PC-9 (cell line): ENCODE results near the gene ERBB4. TPM values are rescaled to one million over a fixed set of nuclear protein-coding genes. Genes with fewer than 3 reads are reported as not detected.

ENCODE experiments used
- BruUV-seq: library from RNA; stranded (reverse); fragments of 400-500 nt; replicated peaks from 2 replicates; lab custom pipeline; 2021; lab: Mats Ljungman, UMichigan
- CTCF ChIA-PET: fragments of 300-600 bp; sonication (Branson Sonifier 250); formaldehyde crosslinking; loops from one replicate; lab custom pipeline; 2022; ENCODE audit warnings: antibody characterized with exemption; lab: Charles Lee
- POLR2A ChIA-PET: fragments of 300-600 bp; sonication (Branson Sonifier 250); formaldehyde crosslinking; loops from one replicate; lab custom pipeline; 2022; ENCODE audit warnings: antibody characterized with exemption; ENCODE audit not compliant: unreplicated experiment; lab: Charles Lee
- DNase-seq, 2 experiments: peaks; one replicate each; pipeline versions ENCODE4 v3.0.0 to v3.0.0-alpha.2; 2015 to 2022; ENCODE audit warnings: mixed read lengths in 1 of 2
- H2AFZ ChIP-seq: fragments of 200-600 bp; sonication (generic); 2 replicates; pipeline ENCODE4 v1.8.1; 2017; ENCODE audit warnings: antibody characterized with exemption
- H3F3A ChIP-seq: fragments of 200-600 bp; sonication (generic); 2 replicates; pipeline ENCODE4 v1.8.1; 2017; ENCODE audit warnings: antibody characterized with exemption, mild to moderate bottlenecking, low read depth; ENCODE audit not compliant: insufficient read depth
- H3K27ac ChIP-seq: fragments of 200-600 bp; sonication (generic); 2 replicates; pipeline ENCODE4 v1.6.1; 2016; ENCODE audit warnings: mixed run types
- H3K27me3 ChIP-seq: fragments of 200-600 bp; sonication (generic); 2 replicates; pipeline ENCODE4 v1.6.1; 2016; ENCODE audit warnings: low read depth, mixed run types; ENCODE audit not compliant: insufficient read depth
- H3K36me3 ChIP-seq: fragments of 200-600 bp; sonication (generic); 2 replicates; pipeline ENCODE4 v1.6.1; 2016; ENCODE audit warnings: low read depth, mixed run types
- H3K4me1 ChIP-seq: fragments of 200-600 bp; sonication (generic); replicated peaks from 2 replicates; pipeline ENCODE4 v1.6.1; 2016; ENCODE audit warnings: mixed run types; ENCODE audit not compliant: insufficient read depth
- H3K4me2 ChIP-seq: fragments of 200-600 bp; sonication (generic); 2 replicates; pipeline ENCODE4 v1.6.1; 2017; ENCODE audit warnings: mixed run types
- H3K4me3 ChIP-seq: fragments of 200-600 bp; sonication (generic); 2 replicates; pipeline ENCODE4 v1.6.1; 2016; ENCODE audit warnings: mixed run types
- H3K79me2 ChIP-seq: fragments of 200-600 bp; sonication (generic); 2 replicates; pipeline ENCODE4 v1.6.1; 2017; ENCODE audit warnings: low read depth, mixed run types
- H3K9me2 ChIP-seq: fragments of 200-600 bp; sonication (generic); 2 replicates; pipeline ENCODE4 v1.8.1; 2017; ENCODE audit warnings: mild to moderate bottlenecking; ENCODE audit not compliant: insufficient read depth
- H3K9me3 ChIP-seq: fragments of 200-600 bp; sonication (generic); 2 replicates; pipeline ENCODE4 v1.8.1; 2016; ENCODE audit warnings: low read depth; ENCODE audit not compliant: insufficient read depth
- H4K20me1 ChIP-seq: fragments of 200-600 bp; sonication (generic); 2 replicates; pipeline ENCODE4 v1.8.1; 2017; ENCODE audit not compliant: insufficient read depth
- CTCF ChIP-seq: fragments of 200-600 bp; sonication (generic); conservative IDR thresholded peaks from 2 replicates; pipeline ENCODE4 v1.6.1; 2017; ENCODE audit warnings: mixed run types, antibody characterized with exemption, mild to moderate bottlenecking, moderate library complexity
- EZH2 ChIP-seq: fragments of 200-600 bp; sonication (generic); IDR thresholded peaks from 2 replicates; pipeline ENCODE4 v1.8.0; 2017; ENCODE audit warnings: antibody characterized with exemption, low read depth
- intact Hi-C: fragments of 100-400 bp; cut with micrococcal nuclease; formaldehyde crosslinking; loops from one replicate; pipeline ENCODE4 v1.10.0; 2022; ENCODE audit not compliant: unreplicated experiment
- total RNA-seq: library from RNA; stranded (reverse); gene quantifications from 2 replicates; pipeline ENCODE4 v1.2.3, GENCODE V29; 2021

ERBB4 gene
- total RNA-seq, 1 experiment from 2014 or later = not detected

- ChIA-PET CTCF (no interaction called here), POLR2A (no interaction called here)
- no peak overlapping the region for H3K4me3 ChIP-seq
- no peaks in the 10 kb centered on the region for H3K9me3 ChIP-seq
- intact Hi-C loops = no loop called here
- no peaks in the 10 kb centered on the region for H3K27me3 ChIP-seq
- H3K79me2 ChIP-seq = no peaks in the 10 kb centered on the region
- no peaks in the 10 kb centered on the region for H3K4me1 ChIP-seq
- BruUV-seq = no TSS peak
- no peak for DNase-seq
- no peaks in the 10 kb centered on the region for H3K9me2 ChIP-seq
- no peaks in the 10 kb centered on the region for H3F3A ChIP-seq
- H4K20me1 ChIP-seq = no peaks in the 10 kb centered on the region
- TF ChIP-seq CTCF (no peak), EZH2 (no peak)
- H3K36me3 ChIP-seq = no peaks in the 10 kb centered on the region
- H2AFZ ChIP-seq = no peak overlapping the region
- H3K27ac ChIP-seq = no peak overlapping the region
- H3K4me2 ChIP-seq = no peak overlapping the region
Observed at GRCh38 chr2:212030709-212031108, 507.9 kb downstream of the ERBB4 start.

- DNase-seq = no peak
- Histone ChIP-seq H4K20me1 (no peaks in the 10 kb centered on the region), H3K4me2 (no peak overlapping the region), H3K36me3 (no peaks in the 10 kb centered on the region), H3K9me3 (no peaks in the 10 kb centered on the region), H2AFZ (no peak overlapping the region), H3K27me3 (no peaks in the 10 kb centered on the region), H3K9me2 (no peaks in the 10 kb centered on the region), H3K27ac (no peak overlapping the region), H3K79me2 (no peaks in the 10 kb centered on the region), H3K4me1 (no peaks in the 10 kb centered on the region), H3F3A (no peaks in the 10 kb centered on the region), H3K4me3 (no peak overlapping the region)
- intact Hi-C loops = no loop called here
- no TSS peak for BruUV-seq
- ChIA-PET POLR2A (no interaction called here), CTCF (no interaction called here)
- TF ChIP-seq EZH2 = no peak
Observed at GRCh38 chr2:212028798-212029394, 509.7 kb downstream of the ERBB4 start.

GRCh38 chr2:212027681-212028628 lies 510.6 kb downstream of the ERBB4 start:
- POLR2A ChIA-PET = no interaction called here
- Histone ChIP-seq H3K27ac (no peak overlapping the region), H3F3A (no peaks in the 10 kb centered on the region), H3K27me3 (no peaks in the 10 kb centered on the region), H2AFZ (no peak overlapping the region), H3K9me2 (no peaks in the 10 kb centered on the region), H3K36me3 (no peaks in the 10 kb centered on the region), H4K20me1 (no peaks in the 10 kb centered on the region), H3K4me1 (no peaks in the 10 kb centered on the region), H3K4me3 (no peak overlapping the region), H3K9me3 (no peaks in the 10 kb centered on the region), H3K79me2 (no peaks in the 10 kb centered on the region), H3K4me2 (no peak overlapping the region)
- intact Hi-C loops = no loop called here
- TF ChIP-seq EZH2 (no peak), CTCF (no peak)
- no peak for DNase-seq
- CTCF ChIA-PET = interaction anchor here (0.6 kb wide), 1 partner anchor 1991 kb away, joined by 5 read pairs; no protein-coding TSS in a partner anchor
- no TSS peak for BruUV-seq
